Neural cell (in vitro differentiated cells): Measurements from ENCODE around the gene RCBTB2. TPM values are rescaled to one million over a fixed set of nuclear protein-coding genes. Genes with fewer than 3 reads are reported as not detected.

Source experiments
- H2AFZ ChIP-seq: fragments of 200-600, 300-800 bp; sonication (generic), shearing (Covaris generic); 2 replicates; pipeline ENCODE4 v1.6.0; 2014; ENCODE audit warnings: low read depth, mild to moderate bottlenecking, antibody characterized with exemption, low read length, moderate library complexity
- H3F3A ChIP-seq: fragments of 200-600 bp; shearing (Covaris generic); 2 replicates; pipeline ENCODE4 v1.6.1; 2016; ENCODE audit warnings: mild to moderate bottlenecking, moderate library complexity, mixed read lengths, antibody characterized with exemption, low read length; ENCODE audit not compliant: insufficient read depth, poor library complexity, severe bottlenecking
- H3K27ac ChIP-seq: fragments of 200-600, 300-800 bp; sonication (generic), shearing (Covaris generic); 2 replicates; pipeline ENCODE4 v1.5.1; 2014; ENCODE audit warnings: mild to moderate bottlenecking, low read length, moderate library complexity
- H3K27me3 ChIP-seq: fragments of 300-800, 200-600 bp; sonication (generic), shearing (Covaris generic); 2 replicates; pipeline ENCODE4 v1.6.0; 2014; ENCODE audit warnings: mild to moderate bottlenecking, low read depth, low read length, moderate library complexity; ENCODE audit not compliant: insufficient read depth
- H3K36me3 ChIP-seq: fragments of 300-800, 200-600 bp; sonication (generic), shearing (Covaris generic); 2 replicates; pipeline ENCODE4 v1.5.1; 2014; ENCODE audit warnings: mild to moderate bottlenecking, antibody characterized with exemption, low read length, moderate library complexity; ENCODE audit not compliant: insufficient read depth
- H3K4me2 ChIP-seq: fragments of 300-800, 200-600 bp; sonication (generic), shearing (Covaris generic); 2 replicates; pipeline ENCODE4 v1.6.0; 2014; ENCODE audit warnings: mild to moderate bottlenecking, low read length
- H3K4me3 ChIP-seq: fragments of 300-800, 200-600 bp; sonication (generic), shearing (Covaris generic); 2 replicates; pipeline ENCODE4 v1.5.1; 2014; ENCODE audit warnings: mild to moderate bottlenecking, low read length, moderate library complexity
- H3K79me2 ChIP-seq: fragments of 200-600 bp; shearing (Covaris generic); replicated peaks from 2 replicates; pipeline ENCODE4 v1.6.0; 2014; ENCODE audit warnings: mild to moderate bottlenecking, low read length, moderate library complexity; ENCODE audit not compliant: insufficient read depth
- H3K9ac ChIP-seq: fragments of 300-800, 200-600 bp; sonication (generic), shearing (Covaris generic); 2 replicates; pipeline ENCODE4 v1.6.1; 2016; ENCODE audit warnings: mild to moderate bottlenecking, low read length, mixed read lengths
- H3K9me2 ChIP-seq: fragments of 200-600 bp; shearing (Covaris generic); 2 replicates; pipeline ENCODE4 v1.6.1; 2016; ENCODE audit warnings: mild to moderate bottlenecking, low read length, mixed read lengths; ENCODE audit not compliant: insufficient read depth
- H3K9me3 ChIP-seq: fragments of 200-600, 300-800 bp; sonication (generic), shearing (Covaris generic); 2 replicates; pipeline ENCODE4 v1.6.1; 2016; ENCODE audit warnings: mild to moderate bottlenecking, mixed run types, low read length, moderate library complexity, mixed read lengths
- H4K20me1 ChIP-seq: fragments of 200-600 bp; shearing (Covaris generic); 2 replicates; pipeline ENCODE4 v1.6.1; 2016; ENCODE audit warnings: mild to moderate bottlenecking, mixed run types; ENCODE audit not compliant: insufficient read depth
- EP300 ChIP-seq: fragments of 450-650 bp; conservative IDR thresholded peaks from 2 replicates; pipeline ENCODE4 v1.6.1; 2014; ENCODE audit warnings: antibody characterized with exemption, mild to moderate bottlenecking, moderate library complexity; ENCODE audit not compliant: poor library complexity, severe bottlenecking
- EZH2 ChIP-seq: fragments of 200-600, 300-800 bp; shearing (Covaris generic), sonication (generic); IDR thresholded peaks from 2 replicates; pipeline ENCODE4 v1.6.1; 2014; ENCODE audit warnings: antibody characterized with exemption, low read length, borderline replicate concordance, mild to moderate bottlenecking; ENCODE audit not compliant: insufficient read depth, poor library complexity, severe bottlenecking
- MXI1 ChIP-seq: fragments of 450-650 bp; conservative IDR thresholded peaks from 2 replicates; pipeline ENCODE4 v1.6.1; 2014; ENCODE audit warnings: antibody characterized with exemption, mild to moderate bottlenecking; ENCODE audit not compliant: poor library complexity, severe bottlenecking
- POLR2AphosphoS5 ChIP-seq: IDR thresholded peaks from 2 replicates; pipeline ENCODE4 v1.6.1; 2012
- RAD21 ChIP-seq: fragments of 450-650 bp; conservative IDR thresholded peaks from 2 replicates; pipeline ENCODE4 v1.6.1; 2014; ENCODE audit warnings: antibody characterized with exemption, mild to moderate bottlenecking, moderate library complexity
- SMC3 ChIP-seq: fragments of 450-650 bp; conservative IDR thresholded peaks from 2 replicates; pipeline ENCODE4 v1.6.1; 2014; ENCODE audit warnings: antibody characterized with exemption, mild to moderate bottlenecking, moderate library complexity; ENCODE audit not compliant: poor library complexity
- TAF1 ChIP-seq: IDR thresholded peaks from 2 replicates; pipeline ENCODE4 v1.6.1; 2012; ENCODE audit warnings: low read depth
- polyA plus RNA-seq: library from polyadenylated mRNA; depleted of rRNA; stranded (reverse); fragments of >200 nt; gene quantifications from 2 replicates; pipeline ENCODE4 v1.2.3, GENCODE V29; 2014
- TF ChIP-seq, protein P1 (sequence below): IDR thresholded peaks from 2 replicates; pipeline ENCODE4 v1.6.1; 2012; ENCODE audit warnings: borderline replicate concordance
- TF ChIP-seq, protein P2 (sequence below): fragments of 450-650 bp; IDR thresholded peaks from 2 replicates; pipeline ENCODE4 v1.5.1; 2014; ENCODE audit warnings: antibody characterized with exemption, mild to moderate bottlenecking, moderate library complexity; ENCODE audit not compliant: poor library complexity, severe bottlenecking

RCBTB2 gene
- polyA plus RNA-seq, 1 donor from 2014 or later, result 19.0 TPM

DNA sequence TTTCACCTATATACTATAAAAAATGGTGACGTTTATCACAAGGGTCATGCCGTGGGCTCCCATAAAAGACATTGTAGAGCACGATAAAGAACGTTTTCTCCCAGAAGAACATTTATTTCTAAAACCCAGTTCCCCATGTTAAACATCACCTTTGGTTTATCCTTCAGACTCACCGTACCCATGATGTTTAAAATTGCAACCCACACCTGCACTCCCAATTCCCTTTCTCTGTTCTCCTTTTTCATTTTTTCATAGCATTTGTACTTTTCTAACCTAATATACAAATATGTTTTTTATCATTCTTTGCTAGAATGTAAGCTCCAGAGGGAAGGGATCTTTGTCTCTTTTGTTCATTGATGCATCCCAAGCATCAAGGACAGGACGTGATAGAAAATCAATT is 2.0 kb downstream of the RCBTB2 start:
- H4K20me1 ChIP-seq, result no peaks in the 10 kb centered on the region
- no peaks in the 10 kb centered on the region for H3K79me2 ChIP-seq
- H3K27me3 ChIP-seq, result no peaks in the 10 kb centered on the region
- H3K9me3 ChIP-seq, result no peaks in the 10 kb centered on the region
- H3K9me2 ChIP-seq, result no peaks in the 10 kb centered on the region
- TF ChIP-seq TAF1 (no peak), EZH2 (no peak), MXI1 (no peak), EP300 (no peak), RAD21 (no peak), SMC3 (no peak), POLR2AphosphoS5 (no peak)
- TF ChIP-seq, protein P1, sequence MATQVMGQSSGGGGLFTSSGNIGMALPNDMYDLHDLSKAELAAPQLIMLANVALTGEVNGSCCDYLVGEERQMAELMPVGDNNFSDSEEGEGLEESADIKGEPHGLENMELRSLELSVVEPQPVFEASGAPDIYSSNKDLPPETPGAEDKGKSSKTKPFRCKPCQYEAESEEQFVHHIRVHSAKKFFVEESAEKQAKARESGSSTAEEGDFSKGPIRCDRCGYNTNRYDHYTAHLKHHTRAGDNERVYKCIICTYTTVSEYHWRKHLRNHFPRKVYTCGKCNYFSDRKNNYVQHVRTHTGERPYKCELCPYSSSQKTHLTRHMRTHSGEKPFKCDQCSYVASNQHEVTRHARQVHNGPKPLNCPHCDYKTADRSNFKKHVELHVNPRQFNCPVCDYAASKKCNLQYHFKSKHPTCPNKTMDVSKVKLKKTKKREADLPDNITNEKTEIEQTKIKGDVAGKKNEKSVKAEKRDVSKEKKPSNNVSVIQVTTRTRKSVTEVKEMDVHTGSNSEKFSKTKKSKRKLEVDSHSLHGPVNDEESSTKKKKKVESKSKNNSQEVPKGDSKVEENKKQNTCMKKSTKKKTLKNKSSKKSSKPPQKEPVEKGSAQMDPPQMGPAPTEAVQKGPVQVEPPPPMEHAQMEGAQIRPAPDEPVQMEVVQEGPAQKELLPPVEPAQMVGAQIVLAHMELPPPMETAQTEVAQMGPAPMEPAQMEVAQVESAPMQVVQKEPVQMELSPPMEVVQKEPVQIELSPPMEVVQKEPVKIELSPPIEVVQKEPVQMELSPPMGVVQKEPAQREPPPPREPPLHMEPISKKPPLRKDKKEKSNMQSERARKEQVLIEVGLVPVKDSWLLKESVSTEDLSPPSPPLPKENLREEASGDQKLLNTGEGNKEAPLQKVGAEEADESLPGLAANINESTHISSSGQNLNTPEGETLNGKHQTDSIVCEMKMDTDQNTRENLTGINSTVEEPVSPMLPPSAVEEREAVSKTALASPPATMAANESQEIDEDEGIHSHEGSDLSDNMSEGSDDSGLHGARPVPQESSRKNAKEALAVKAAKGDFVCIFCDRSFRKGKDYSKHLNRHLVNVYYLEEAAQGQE, result no peak
- TF ChIP-seq, protein P2, sequence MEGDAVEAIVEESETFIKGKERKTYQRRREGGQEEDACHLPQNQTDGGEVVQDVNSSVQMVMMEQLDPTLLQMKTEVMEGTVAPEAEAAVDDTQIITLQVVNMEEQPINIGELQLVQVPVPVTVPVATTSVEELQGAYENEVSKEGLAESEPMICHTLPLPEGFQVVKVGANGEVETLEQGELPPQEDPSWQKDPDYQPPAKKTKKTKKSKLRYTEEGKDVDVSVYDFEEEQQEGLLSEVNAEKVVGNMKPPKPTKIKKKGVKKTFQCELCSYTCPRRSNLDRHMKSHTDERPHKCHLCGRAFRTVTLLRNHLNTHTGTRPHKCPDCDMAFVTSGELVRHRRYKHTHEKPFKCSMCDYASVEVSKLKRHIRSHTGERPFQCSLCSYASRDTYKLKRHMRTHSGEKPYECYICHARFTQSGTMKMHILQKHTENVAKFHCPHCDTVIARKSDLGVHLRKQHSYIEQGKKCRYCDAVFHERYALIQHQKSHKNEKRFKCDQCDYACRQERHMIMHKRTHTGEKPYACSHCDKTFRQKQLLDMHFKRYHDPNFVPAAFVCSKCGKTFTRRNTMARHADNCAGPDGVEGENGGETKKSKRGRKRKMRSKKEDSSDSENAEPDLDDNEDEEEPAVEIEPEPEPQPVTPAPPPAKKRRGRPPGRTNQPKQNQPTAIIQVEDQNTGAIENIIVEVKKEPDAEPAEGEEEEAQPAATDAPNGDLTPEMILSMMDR, result no peak
- H2AFZ ChIP-seq, result no peak overlapping the region
- H3K27ac ChIP-seq, result no peak overlapping the region
- no peaks in the 10 kb centered on the region for H3F3A ChIP-seq
- H3K36me3 ChIP-seq, result no peaks in the 10 kb centered on the region
- no peak overlapping the region for H3K9ac ChIP-seq
- no peak overlapping the region for H3K4me2 ChIP-seq
- H3K4me3 ChIP-seq, result no peak overlapping the region

DNA sequence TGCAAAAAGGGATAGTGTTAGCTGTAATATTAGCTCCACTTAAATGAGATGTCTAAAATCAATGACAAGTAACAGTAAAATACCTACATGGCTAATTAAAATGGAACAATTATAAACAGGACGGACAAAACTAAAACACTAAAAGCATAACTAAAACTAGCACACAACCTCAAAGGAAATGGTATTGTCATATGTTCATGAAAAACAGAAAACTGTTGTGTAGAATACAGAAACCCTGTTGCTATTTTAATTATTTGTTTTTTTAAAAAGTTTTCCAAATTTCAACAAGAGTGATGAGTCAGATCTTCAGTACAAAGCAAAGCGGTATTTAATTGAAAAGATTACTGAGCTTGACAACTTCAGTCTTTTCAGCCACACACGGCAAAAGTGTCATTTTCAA is 4.2 kb downstream of the RCBTB2 start:
- Histone ChIP-seq H3K4me3 (no peak overlapping the region), H3K79me2 (peaks cover 3% of the 10 kb centered on the region), H3K9me3 (no peaks in the 10 kb centered on the region), H3K27me3 (no peaks in the 10 kb centered on the region), H3K36me3 (no peaks in the 10 kb centered on the region), H3K9me2 (no peaks in the 10 kb centered on the region), H3K27ac (no peak overlapping the region), H3F3A (no peaks in the 10 kb centered on the region), H3K4me2 (no peak overlapping the region), H3K9ac (no peak overlapping the region), H2AFZ (no peak overlapping the region), H4K20me1 (no peaks in the 10 kb centered on the region)
- TF ChIP-seq TAF1 (no peak), EZH2 (no peak), RAD21 (no peak), SMC3 (no peak), MXI1 (no peak), POLR2AphosphoS5 (no peak)
- TF ChIP-seq, protein P2, result no peak
- TF ChIP-seq, protein P1, result no peak
